ENCODE data around the gene TRAM2. TPM values are rescaled to one million over a fixed set of nuclear protein-coding genes. Genes with fewer than 3 reads are reported as not detected.

TRAM2 gene
- total and polyA plus RNA-seq, 10 of the 15 experiments (the other 5 are each of a cell fraction or from before 2014, with no cell fraction given): 2.5 to 15.0 (median 11.0) TPM

DNA sequence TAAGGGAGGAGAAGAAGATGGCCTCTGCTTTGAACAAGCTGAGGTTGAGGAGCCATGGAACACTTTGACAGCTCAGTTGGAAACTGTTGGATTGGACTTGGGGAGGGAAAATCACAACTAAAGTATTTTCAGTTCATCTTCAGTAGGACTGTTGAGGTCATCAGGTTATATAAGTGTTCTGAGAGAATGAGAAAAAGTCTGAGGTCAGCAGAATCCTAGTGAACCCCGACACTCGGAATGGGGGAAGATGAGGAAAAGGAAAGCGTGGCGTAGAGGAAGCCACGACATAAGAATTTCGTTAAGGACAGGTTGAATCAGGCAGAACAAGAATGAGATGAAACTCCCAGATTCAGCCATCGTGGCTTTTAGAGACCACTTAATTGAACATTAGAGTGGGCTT lies 4.0 kb upstream of the TRAM2 start (continued):
- TF ChIP-seq ZNF622 (IDR thresholded peaks at IDR 0.05) (no peak), MXI1 (IDR thresholded peaks at IDR 0.05; ENCODE audit: low read depth, low read length) (no peak), ZNF24 (IDR thresholded peaks at IDR 0.05) (no peak), CBX3 (IDR thresholded peaks at IDR 0.05; ENCODE audit: borderline replicate concordance, low read depth) (no peak)

DNA sequence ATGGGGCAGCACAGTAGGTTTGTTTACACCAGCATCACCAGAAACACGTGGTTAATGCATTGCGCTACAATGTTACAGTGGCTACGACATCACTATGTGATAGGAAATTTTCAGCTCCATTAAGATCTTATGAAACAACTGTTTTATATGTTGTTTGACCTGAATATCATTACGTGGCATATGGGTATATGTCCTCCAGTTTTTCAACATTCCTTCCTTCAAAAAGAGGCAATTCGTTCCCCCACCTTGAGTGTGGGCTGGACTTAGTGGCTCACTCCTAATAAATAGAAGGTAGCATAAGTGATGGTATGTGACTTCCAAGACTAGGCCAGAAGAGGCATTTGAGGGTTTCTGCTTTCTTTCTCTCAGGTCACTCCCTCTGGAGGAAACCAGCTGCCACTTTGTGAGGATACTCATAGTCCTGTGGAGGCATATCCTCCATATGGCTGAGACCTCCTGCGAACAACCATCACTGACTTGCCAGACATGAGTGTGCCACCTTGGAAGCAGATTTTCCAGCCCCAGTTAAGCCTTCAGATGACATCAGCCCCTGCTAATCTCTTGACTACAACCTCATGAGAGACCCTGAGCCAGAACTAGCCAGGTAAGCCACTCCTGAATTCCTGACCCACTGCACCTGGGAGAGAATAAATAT lies 2.3 kb upstream of the TRAM2 start:
- ChIA-PET SMC1A (ENCODE audit: uncharacterized antibody, unreplicated experiment) (interaction anchor here (1.0 to 2.5 kb wide), 4 partner anchors 12 to 160 kb away, joined by 3 to 7 read pairs (median 5); no protein-coding TSS in a partner anchor), POLR2A (interaction anchor here (1.2 kb wide), 1 partner anchor 15 kb away, joined by 3 read pairs; no protein-coding TSS in a partner anchor), RAD21 (ENCODE audit: unreplicated experiment) (no interaction called here), CTCF (interaction anchor here (3.3 kb wide), 1 partner anchor 162 kb away, joined by 9 read pairs; no protein-coding TSS in a partner anchor)
- Histone ChIP-seq H3K27ac (ENCODE audit: control insufficient read depth, insufficient read depth) (no peak overlapping the region), H3K36me3 (ENCODE audit: control insufficient read depth in 2 of 2, insufficient read depth in 2 of 2, low read length in 1 of 2) (no peaks in the 10 kb centered on the region), H3K9ac (ENCODE audit: control insufficient read depth, insufficient read depth, low read length) (no peak overlapping the region), H4K20me1 (ENCODE audit: control insufficient read depth, insufficient read depth) (no peaks in the 10 kb centered on the region), H3K4me1 (ENCODE audit: control insufficient read depth, insufficient read depth, low read length) (peaks cover 19% of the 10 kb centered on the region), H3K27me3 (replicated peaks in 1 of 2; ENCODE audit: control insufficient read depth in 2 of 2, insufficient read depth in 2 of 2, low read length in 1 of 2) (no peaks in the 10 kb centered on the region), H3K9me3 (replicated peaks; ENCODE audit: control insufficient read depth, insufficient read depth, low read length) (no peaks in the 10 kb centered on the region), H2AFZ (ENCODE audit: control insufficient read depth, low read depth, low read length) (no peak overlapping the region), H3K4me2 (ENCODE audit: control insufficient read depth, insufficient read depth) (no peak overlapping the region), H3K79me2 (ENCODE audit: control insufficient read depth, insufficient read depth, low read length) (peaks cover 25% of the 10 kb centered on the region), H3K4me3 (no peak overlapping the region)
- no peak for FAIRE-seq
- no peak for ATAC-seq
- in situ Hi-C loops (cut with MboI) (loop anchor here (5.0 to 10.0 kb wide), 2 partner anchors 162 to 294 kb away; partner anchors contain the start of gene MCM3), intact Hi-C loops (cut with micrococcal nuclease; ENCODE audit: unreplicated experiment) (no loop called here)
- BruUV-seq (replicated peaks): no TSS peak
- TF ChIP-seq MEF2B (IDR thresholded peaks at IDR 0.05; ENCODE audit: partially characterized antibody, poor library complexity, severe bottlenecking) (no peak), MYC (IDR thresholded peaks at IDR 0.05; ENCODE audit: insufficient read depth, insufficient read length, insufficient replicate concordance, low read length, severe bottlenecking) (no peak), PAX5 (IDR thresholded peaks at IDR 0.05; ENCODE audit: borderline replicate concordance, low read depth, low read length) (no peak), ZZZ3 (IDR thresholded peaks at IDR 0.05; ENCODE audit: control insufficient read depth, insufficient read length, low read depth) (no peak), POU2F2 (IDR thresholded peaks at IDR 0.05; ENCODE audit: borderline replicate concordance, low read depth, low read length) (no peak), TCF3 (IDR thresholded peaks at IDR 0.05; ENCODE audit: borderline replicate concordance, insufficient read depth, low read depth, low read length) (no peak), CHD4 (IDR thresholded peaks at IDR 0.05) (no peak), POLR2A (IDR thresholded peaks at IDR 0.05; ENCODE audit: low read depth, low read length) (no peak), ETV6 (conservative IDR thresholded peaks at IDR 0.05 in 1 of 2, IDR thresholded peaks at IDR 0.05 in 1 of 2; ENCODE audit: borderline replicate concordance in 1 of 2, low read depth in 1 of 2) (no peak), EGR1 (IDR thresholded peaks at IDR 0.05; ENCODE audit: borderline replicate concordance in 1 of 2, low read depth in 2 of 2, low read length in 2 of 2) (no peak), RBBP5 (conservative IDR thresholded peaks at IDR 0.05) (no peak)
- TF ChIP-seq, protein P1, sequence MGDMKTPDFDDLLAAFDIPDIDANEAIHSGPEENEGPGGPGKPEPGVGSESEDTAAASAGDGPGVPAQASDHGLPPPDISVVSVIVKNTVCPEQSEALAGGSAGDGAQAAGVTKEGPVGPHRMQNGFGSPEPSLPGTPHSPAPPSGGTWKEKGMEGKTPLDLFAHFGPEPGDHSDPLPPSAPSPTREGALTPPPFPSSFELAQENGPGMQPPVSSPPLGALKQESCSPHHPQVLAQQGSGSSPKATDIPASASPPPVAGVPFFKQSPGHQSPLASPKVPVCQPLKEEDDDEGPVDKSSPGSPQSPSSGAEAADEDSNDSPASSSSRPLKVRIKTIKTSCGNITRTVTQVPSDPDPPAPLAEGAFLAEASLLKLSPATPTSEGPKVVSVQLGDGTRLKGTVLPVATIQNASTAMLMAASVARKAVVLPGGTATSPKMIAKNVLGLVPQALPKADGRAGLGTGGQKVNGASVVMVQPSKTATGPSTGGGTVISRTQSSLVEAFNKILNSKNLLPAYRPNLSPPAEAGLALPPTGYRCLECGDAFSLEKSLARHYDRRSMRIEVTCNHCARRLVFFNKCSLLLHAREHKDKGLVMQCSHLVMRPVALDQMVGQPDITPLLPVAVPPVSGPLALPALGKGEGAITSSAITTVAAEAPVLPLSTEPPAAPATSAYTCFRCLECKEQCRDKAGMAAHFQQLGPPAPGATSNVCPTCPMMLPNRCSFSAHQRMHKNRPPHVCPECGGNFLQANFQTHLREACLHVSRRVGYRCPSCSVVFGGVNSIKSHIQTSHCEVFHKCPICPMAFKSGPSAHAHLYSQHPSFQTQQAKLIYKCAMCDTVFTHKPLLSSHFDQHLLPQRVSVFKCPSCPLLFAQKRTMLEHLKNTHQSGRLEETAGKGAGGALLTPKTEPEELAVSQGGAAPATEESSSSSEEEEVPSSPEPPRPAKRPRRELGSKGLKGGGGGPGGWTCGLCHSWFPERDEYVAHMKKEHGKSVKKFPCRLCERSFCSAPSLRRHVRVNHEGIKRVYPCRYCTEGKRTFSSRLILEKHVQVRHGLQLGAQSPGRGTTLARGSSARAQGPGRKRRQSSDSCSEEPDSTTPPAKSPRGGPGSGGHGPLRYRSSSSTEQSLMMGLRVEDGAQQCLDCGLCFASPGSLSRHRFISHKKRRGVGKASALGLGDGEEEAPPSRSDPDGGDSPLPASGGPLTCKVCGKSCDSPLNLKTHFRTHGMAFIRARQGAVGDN (IDR thresholded peaks at IDR 0.05): no peak
- TF ChIP-seq, protein P2, sequence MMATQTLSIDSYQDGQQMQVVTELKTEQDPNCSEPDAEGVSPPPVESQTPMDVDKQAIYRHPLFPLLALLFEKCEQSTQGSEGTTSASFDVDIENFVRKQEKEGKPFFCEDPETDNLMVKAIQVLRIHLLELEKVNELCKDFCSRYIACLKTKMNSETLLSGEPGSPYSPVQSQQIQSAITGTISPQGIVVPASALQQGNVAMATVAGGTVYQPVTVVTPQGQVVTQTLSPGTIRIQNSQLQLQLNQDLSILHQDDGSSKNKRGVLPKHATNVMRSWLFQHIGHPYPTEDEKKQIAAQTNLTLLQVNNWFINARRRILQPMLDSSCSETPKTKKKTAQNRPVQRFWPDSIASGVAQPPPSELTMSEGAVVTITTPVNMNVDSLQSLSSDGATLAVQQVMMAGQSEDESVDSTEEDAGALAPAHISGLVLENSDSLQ (IDR thresholded peaks at IDR 0.05): no peak
- DNase-seq (ENCODE audit: low read depth, low spot score): no peak
- 98% methylated on average over 6 of the region's 6 CpGs for WGBS (ENCODE audit: insufficient coverage, insufficient replicate concordance, low lambda C conversion rate, missing lambda C conversion rate)
